H9 (cell line): ENCODE results near the gene BIVM. TPM values are rescaled to one million over a fixed set of nuclear protein-coding genes. Genes with fewer than 3 reads are reported as not detected.

Experiments
- DNase-seq: peaks from one replicate; pipeline ENCODE4 v3.0.0-alpha.2; 2017
- H2AFZ ChIP-seq: one replicate; pipeline ENCODE4 v1.6.1; 2013; ENCODE audit warnings: mild to moderate bottlenecking, low read length, control low read depth, moderate library complexity
- H2AK5ac ChIP-seq: 2 replicates; pipeline ENCODE4 v1.6.1; 2013; ENCODE audit warnings: low read length, control low read depth, mixed read lengths; ENCODE audit not compliant: insufficient read length
- H2BK120ac ChIP-seq: one replicate; pipeline ENCODE4 v1.6.1; 2013; ENCODE audit warnings: low read depth, mild to moderate bottlenecking, low read length, control low read depth, inconsistent platforms; ENCODE audit not compliant: poor library complexity, severe bottlenecking
- H2BK12ac ChIP-seq: 2 replicates; pipeline ENCODE4 v1.6.1; 2013; ENCODE audit warnings: low read length, control low read depth, mixed read lengths, low read depth; ENCODE audit not compliant: insufficient read length
- H2BK15ac ChIP-seq: 2 replicates; pipeline ENCODE4 v1.6.1; 2013; ENCODE audit warnings: low read depth, low read length, control low read depth
- H2BK20ac ChIP-seq: one replicate; pipeline ENCODE4 v1.6.1; 2013; ENCODE audit warnings: low read depth, mild to moderate bottlenecking, low read length, control low read depth, inconsistent platforms; ENCODE audit not compliant: poor library complexity, severe bottlenecking
- H2BK5ac ChIP-seq: 2 replicates; pipeline ENCODE4 v1.6.1; 2013; ENCODE audit warnings: low read length, control low read depth, mixed read lengths; ENCODE audit not compliant: insufficient read length
- H3K14ac ChIP-seq: 2 replicates; pipeline ENCODE4 v1.6.1; 2013; ENCODE audit warnings: low read length, control low read depth; ENCODE audit not compliant: insufficient read depth
- H3K18ac ChIP-seq: 2 replicates; pipeline ENCODE4 v1.6.1; 2013; ENCODE audit warnings: low read depth, mild to moderate bottlenecking, mixed read lengths, low read length, control low read depth; ENCODE audit not compliant: insufficient read length
- H3K23ac ChIP-seq: 2 replicates; pipeline ENCODE4 v1.6.1; 2013; ENCODE audit warnings: low read length, control low read depth, mixed read lengths, low read depth; ENCODE audit not compliant: insufficient read length
- H3K23me2 ChIP-seq: 2 replicates; pipeline ENCODE4 v1.6.1; 2013; ENCODE audit warnings: low read depth, mild to moderate bottlenecking, mixed read lengths, low read length, control low read depth; ENCODE audit not compliant: insufficient read length, poor library complexity, severe bottlenecking
- H3K27ac ChIP-seq: 2 replicates; pipeline ENCODE4 v1.5.1; 2013; ENCODE audit warnings: low read length, control low read depth, mixed read lengths, low read depth; ENCODE audit not compliant: insufficient read length
- H3K27me3 ChIP-seq: 2 replicates; pipeline ENCODE4 v1.6.1; 2013; ENCODE audit warnings: low read length, control low read depth, inconsistent platforms; ENCODE audit not compliant: insufficient read depth
- H3K4ac ChIP-seq: 2 replicates; pipeline ENCODE4 v1.6.1; 2013; ENCODE audit warnings: low read depth, mild to moderate bottlenecking, control low read depth, inconsistent platforms, low read length, moderate library complexity
- H3K4me1 ChIP-seq: 2 replicates; pipeline ENCODE4 v1.6.1; 2013; ENCODE audit warnings: low read length, control low read depth, inconsistent platforms; ENCODE audit not compliant: insufficient read depth
- H3K4me2 ChIP-seq: 2 replicates; pipeline ENCODE4 v1.6.1; 2013; ENCODE audit warnings: low read length, control low read depth, mixed read lengths; ENCODE audit not compliant: insufficient read length, insufficient read depth
- H3K56ac ChIP-seq: 2 replicates; pipeline ENCODE4 v1.6.1; 2013; ENCODE audit warnings: low read depth, mild to moderate bottlenecking, mixed read lengths, low read length, control low read depth; ENCODE audit not compliant: insufficient read length
- H3K79me1 ChIP-seq: 2 replicates; pipeline ENCODE4 v1.6.1; 2013; ENCODE audit warnings: low read depth, mild to moderate bottlenecking, moderate library complexity, low read length, control low read depth, inconsistent platforms; ENCODE audit not compliant: insufficient read depth, poor library complexity, severe bottlenecking
- H3K79me2 ChIP-seq: 2 replicates; pipeline ENCODE4 v1.6.1; 2013; ENCODE audit warnings: low read length, control low read depth, inconsistent platforms; ENCODE audit not compliant: insufficient read depth
- H3K9ac ChIP-seq: 2 replicates; pipeline ENCODE4 v1.6.1; 2013; ENCODE audit warnings: low read length, control low read depth, mixed read lengths; ENCODE audit not compliant: insufficient read length; ENCODE audit errors: extremely low read depth
- H3K9me3 ChIP-seq: one replicate; pipeline ENCODE4 v1.6.1; 2013; ENCODE audit warnings: low read depth, low read length, inconsistent platforms; ENCODE audit not compliant: control insufficient read depth
- H3T11ph ChIP-seq: one replicate; pipeline ENCODE4 v1.6.1; 2013; ENCODE audit warnings: mild to moderate bottlenecking, low read length, control low read depth, inconsistent platforms
- H4K20me1 ChIP-seq: one replicate; pipeline ENCODE4 v1.6.1; 2013; ENCODE audit not compliant: control insufficient read depth, insufficient read length, insufficient read depth
- H4K5ac ChIP-seq: 2 replicates; pipeline ENCODE4 v1.6.1; 2013; ENCODE audit warnings: low read depth, mild to moderate bottlenecking, mixed read lengths, low read length, control low read depth; ENCODE audit not compliant: insufficient read length
- H4K8ac ChIP-seq: replicated peaks from 2 replicates; pipeline ENCODE4 v1.6.1; 2013; ENCODE audit warnings: low read length, control low read depth, mixed read lengths, low read depth; ENCODE audit not compliant: insufficient read length
- H4K91ac ChIP-seq: 2 replicates; pipeline ENCODE4 v1.6.1; 2013; ENCODE audit warnings: low read depth, mild to moderate bottlenecking, moderate library complexity, mixed read lengths, low read length, control low read depth; ENCODE audit not compliant: insufficient read length
- H3K27ac Mint-ChIP-seq, 3 experiments: 2 replicates in 2 of 3; 3 replicates in 1 of 3; pipeline ENCODE4 v1.8.0; 2020 to 2021; ENCODE audit warnings: mixed read lengths in 3 of 3, mild to moderate bottlenecking in 1 of 3, moderate library complexity in 1 of 3
- H3K27me3 Mint-ChIP-seq: 2 replicates; pipeline ENCODE4 v1.8.0; 2021; ENCODE audit warnings: low read depth, mild to moderate bottlenecking, moderate library complexity, mixed read lengths
- H3K36me3 Mint-ChIP-seq, 3 experiments: 2 replicates in 2 of 3; 3 replicates in 1 of 3; pipeline ENCODE4 v1.8.0; 2020 to 2021; ENCODE audit warnings: low read depth in 3 of 3, mixed read lengths in 3 of 3; ENCODE audit not compliant: insufficient read depth in 1 of 3
- H3K4me1 Mint-ChIP-seq, 2 experiments: 2 replicates each; pipeline ENCODE4 v1.8.0; 2020; ENCODE audit warnings: mixed read lengths in 2 of 2
- H3K4me3 Mint-ChIP-seq, 2 experiments: 2 replicates in 1 of 2; 3 replicates in 1 of 2; pipeline ENCODE4 v1.8.0; 2020 to 2021; ENCODE audit warnings: mild to moderate bottlenecking in 2 of 2, mixed read lengths in 2 of 2, moderate library complexity in 1 of 2
- H3K9me3 Mint-ChIP-seq, 2 experiments: 2 replicates in 1 of 2; 3 replicates in 1 of 2; pipeline ENCODE4 v1.8.0; 2020; ENCODE audit warnings: mild to moderate bottlenecking in 2 of 2, mixed read lengths in 2 of 2, moderate library complexity in 1 of 2
- CTCF ChIP-seq: fragments of 200-600 bp; sonication (generic); conservative IDR thresholded peaks from 3 replicates; pipeline ENCODE4 v1.8.0; 2021; ENCODE audit warnings: antibody characterized with exemption, mild to moderate bottlenecking
- WGBS: extraction: QIAGEN DNeasy Blood & Tissue Kit; methylation state at CpG from one replicate; pipeline ENCODE4 v1.1.7; 2013; ENCODE audit warnings: missing lambda C conversion rate, low lambda C conversion rate, mixed read lengths; ENCODE audit not compliant: insufficient read length; ENCODE audit errors: extremely low coverage; 5-methylcytosine and 5-hydroxymethylcytosine counted together
- total RNA-seq: library from RNA; stranded (reverse); gene quantifications from 2 replicates; pipeline ENCODE4 v1.2.1, GENCODE V29; 2021

The BIVM gene
- total RNA-seq, 1 experiment from 2014 or later: 9.0 TPM

- no peak overlapping the region for H4K8ac ChIP-seq
- H2BK12ac ChIP-seq: no peak overlapping the region
- Mint-ChIP-seq H3K36me3 (peaks cover 0 to 10% (median 6%) of the 10 kb centered on the region in 3 experiments; a peak in 4 of 7 replicates), H3K27ac (no peak overlapping the region; a peak in 1 of 7 replicates), H3K27me3 (peaks cover 9% of the 10 kb centered on the region), H3K9me3 (peaks cover 0 to 2% of the 10 kb centered on the region in 2 experiments; a peak in 1 of 5 replicates), H3K4me3 (no peak overlapping the region), H3K4me1 (peaks cover 10% of the 10 kb centered on the region in 2 experiments)
- no peaks in the 10 kb centered on the region for H4K20me1 ChIP-seq
- H3K79me2 ChIP-seq: no peaks in the 10 kb centered on the region
- H2BK5ac ChIP-seq: no peak overlapping the region
- H3K18ac ChIP-seq: no peak overlapping the region
- H2AK5ac ChIP-seq: no peak overlapping the region
- H3K27me3 ChIP-seq: no peaks in the 10 kb centered on the region; the same call in 1 of the 2 replicates
- H3K9me3 ChIP-seq: no peaks in the 10 kb centered on the region
- H2BK20ac ChIP-seq: no peak overlapping the region
- H3K4me2 ChIP-seq: no peak overlapping the region
- H3K27ac ChIP-seq: no peak overlapping the region
- peaks cover 5% of the 10 kb centered on the region for H3K23me2 ChIP-seq
- H3K4me1 ChIP-seq: peaks cover 2% of the 10 kb centered on the region; the same call in 1 of the 2 replicates
- H2AFZ ChIP-seq: no peak overlapping the region
- no peak overlapping the region for H3K23ac ChIP-seq
- no CpG with 5 or more reads among the region's 4 CpGs for WGBS
- no peak overlapping the region for H3T11ph ChIP-seq
- no peak overlapping the region for H3K14ac ChIP-seq
- TF ChIP-seq CTCF: no peak
- H2BK15ac ChIP-seq: no peak overlapping the region
- H3K79me1 ChIP-seq: no peaks in the 10 kb centered on the region
- no peak overlapping the region for H3K4ac ChIP-seq
- H4K91ac ChIP-seq: no peak overlapping the region
- H2BK120ac ChIP-seq: no peak overlapping the region
- no peak overlapping the region for H3K56ac ChIP-seq
- DNase-seq: no peak
- H4K5ac ChIP-seq: no peak overlapping the region
- no peak overlapping the region for H3K9ac ChIP-seq
Observed at GRCh38 chr13:102769679-102770078, 29.2 kb upstream of the BIVM start.
